H9 (cell line): Measurements from ENCODE around the gene IPO13. TPM values are rescaled to one million over a fixed set of nuclear protein-coding genes. Genes with fewer than 3 reads are reported as not detected.

Source experiments
- DNase-seq: peaks from one replicate; pipeline ENCODE4 v3.0.0-alpha.2; 2017
- H2AFZ ChIP-seq: one replicate; pipeline ENCODE4 v1.6.1; 2013; ENCODE audit warnings: mild to moderate bottlenecking, low read length, control low read depth, moderate library complexity
- H2AK5ac ChIP-seq: 2 replicates; pipeline ENCODE4 v1.6.1; 2013; ENCODE audit warnings: low read length, control low read depth, mixed read lengths; ENCODE audit not compliant: insufficient read length
- H2BK120ac ChIP-seq: one replicate; pipeline ENCODE4 v1.6.1; 2013; ENCODE audit warnings: low read depth, mild to moderate bottlenecking, low read length, control low read depth, inconsistent platforms; ENCODE audit not compliant: poor library complexity, severe bottlenecking
- H2BK12ac ChIP-seq: 2 replicates; pipeline ENCODE4 v1.6.1; 2013; ENCODE audit warnings: low read length, control low read depth, mixed read lengths, low read depth; ENCODE audit not compliant: insufficient read length
- H2BK15ac ChIP-seq: 2 replicates; pipeline ENCODE4 v1.6.1; 2013; ENCODE audit warnings: low read depth, low read length, control low read depth
- H2BK20ac ChIP-seq: one replicate; pipeline ENCODE4 v1.6.1; 2013; ENCODE audit warnings: low read depth, mild to moderate bottlenecking, low read length, control low read depth, inconsistent platforms; ENCODE audit not compliant: poor library complexity, severe bottlenecking
- H2BK5ac ChIP-seq: 2 replicates; pipeline ENCODE4 v1.6.1; 2013; ENCODE audit warnings: low read length, control low read depth, mixed read lengths; ENCODE audit not compliant: insufficient read length
- H3K14ac ChIP-seq: 2 replicates; pipeline ENCODE4 v1.6.1; 2013; ENCODE audit warnings: low read length, control low read depth; ENCODE audit not compliant: insufficient read depth
- H3K18ac ChIP-seq: 2 replicates; pipeline ENCODE4 v1.6.1; 2013; ENCODE audit warnings: low read depth, mild to moderate bottlenecking, mixed read lengths, low read length, control low read depth; ENCODE audit not compliant: insufficient read length
- H3K23ac ChIP-seq: 2 replicates; pipeline ENCODE4 v1.6.1; 2013; ENCODE audit warnings: low read length, control low read depth, mixed read lengths, low read depth; ENCODE audit not compliant: insufficient read length
- H3K23me2 ChIP-seq: 2 replicates; pipeline ENCODE4 v1.6.1; 2013; ENCODE audit warnings: low read depth, mild to moderate bottlenecking, mixed read lengths, low read length, control low read depth; ENCODE audit not compliant: insufficient read length, poor library complexity, severe bottlenecking
- H3K27ac ChIP-seq: 2 replicates; pipeline ENCODE4 v1.5.1; 2013; ENCODE audit warnings: low read length, control low read depth, mixed read lengths, low read depth; ENCODE audit not compliant: insufficient read length
- H3K27me3 ChIP-seq: 2 replicates; pipeline ENCODE4 v1.6.1; 2013; ENCODE audit warnings: low read length, control low read depth, inconsistent platforms; ENCODE audit not compliant: insufficient read depth
- H3K4ac ChIP-seq: 2 replicates; pipeline ENCODE4 v1.6.1; 2013; ENCODE audit warnings: low read depth, mild to moderate bottlenecking, control low read depth, inconsistent platforms, low read length, moderate library complexity
- H3K4me1 ChIP-seq: 2 replicates; pipeline ENCODE4 v1.6.1; 2013; ENCODE audit warnings: low read length, control low read depth, inconsistent platforms; ENCODE audit not compliant: insufficient read depth
- H3K4me2 ChIP-seq: 2 replicates; pipeline ENCODE4 v1.6.1; 2013; ENCODE audit warnings: low read length, control low read depth, mixed read lengths; ENCODE audit not compliant: insufficient read length, insufficient read depth
- H3K56ac ChIP-seq: 2 replicates; pipeline ENCODE4 v1.6.1; 2013; ENCODE audit warnings: low read depth, mild to moderate bottlenecking, mixed read lengths, low read length, control low read depth; ENCODE audit not compliant: insufficient read length
- H3K79me1 ChIP-seq: 2 replicates; pipeline ENCODE4 v1.6.1; 2013; ENCODE audit warnings: low read depth, mild to moderate bottlenecking, moderate library complexity, low read length, control low read depth, inconsistent platforms; ENCODE audit not compliant: insufficient read depth, poor library complexity, severe bottlenecking
- H3K79me2 ChIP-seq: 2 replicates; pipeline ENCODE4 v1.6.1; 2013; ENCODE audit warnings: low read length, control low read depth, inconsistent platforms; ENCODE audit not compliant: insufficient read depth
- H3K9ac ChIP-seq: 2 replicates; pipeline ENCODE4 v1.6.1; 2013; ENCODE audit warnings: low read length, control low read depth, mixed read lengths; ENCODE audit not compliant: insufficient read length; ENCODE audit errors: extremely low read depth
- H3K9me3 ChIP-seq: one replicate; pipeline ENCODE4 v1.6.1; 2013; ENCODE audit warnings: low read depth, low read length, inconsistent platforms; ENCODE audit not compliant: control insufficient read depth
- H3T11ph ChIP-seq: one replicate; pipeline ENCODE4 v1.6.1; 2013; ENCODE audit warnings: mild to moderate bottlenecking, low read length, control low read depth, inconsistent platforms
- H4K20me1 ChIP-seq: one replicate; pipeline ENCODE4 v1.6.1; 2013; ENCODE audit not compliant: control insufficient read depth, insufficient read length, insufficient read depth
- H4K5ac ChIP-seq: 2 replicates; pipeline ENCODE4 v1.6.1; 2013; ENCODE audit warnings: low read depth, mild to moderate bottlenecking, mixed read lengths, low read length, control low read depth; ENCODE audit not compliant: insufficient read length
- H4K8ac ChIP-seq: replicated peaks from 2 replicates; pipeline ENCODE4 v1.6.1; 2013; ENCODE audit warnings: low read length, control low read depth, mixed read lengths, low read depth; ENCODE audit not compliant: insufficient read length
- H4K91ac ChIP-seq: 2 replicates; pipeline ENCODE4 v1.6.1; 2013; ENCODE audit warnings: low read depth, mild to moderate bottlenecking, moderate library complexity, mixed read lengths, low read length, control low read depth; ENCODE audit not compliant: insufficient read length
- H3K27ac Mint-ChIP-seq, 3 experiments: 2 replicates in 2 of 3; 3 replicates in 1 of 3; pipeline ENCODE4 v1.8.0; 2020 to 2021; ENCODE audit warnings: mixed read lengths in 3 of 3, mild to moderate bottlenecking in 1 of 3, moderate library complexity in 1 of 3
- H3K27me3 Mint-ChIP-seq: 2 replicates; pipeline ENCODE4 v1.8.0; 2021; ENCODE audit warnings: low read depth, mild to moderate bottlenecking, moderate library complexity, mixed read lengths
- H3K36me3 Mint-ChIP-seq, 3 experiments: 2 replicates in 2 of 3; 3 replicates in 1 of 3; pipeline ENCODE4 v1.8.0; 2020 to 2021; ENCODE audit warnings: low read depth in 3 of 3, mixed read lengths in 3 of 3; ENCODE audit not compliant: insufficient read depth in 1 of 3
- H3K4me1 Mint-ChIP-seq, 2 experiments: 2 replicates each; pipeline ENCODE4 v1.8.0; 2020; ENCODE audit warnings: mixed read lengths in 2 of 2
- H3K4me3 Mint-ChIP-seq, 2 experiments: 2 replicates in 1 of 2; 3 replicates in 1 of 2; pipeline ENCODE4 v1.8.0; 2020 to 2021; ENCODE audit warnings: mild to moderate bottlenecking in 2 of 2, mixed read lengths in 2 of 2, moderate library complexity in 1 of 2
- H3K9me3 Mint-ChIP-seq, 2 experiments: 2 replicates in 1 of 2; 3 replicates in 1 of 2; pipeline ENCODE4 v1.8.0; 2020; ENCODE audit warnings: mild to moderate bottlenecking in 2 of 2, mixed read lengths in 2 of 2, moderate library complexity in 1 of 2
- WGBS: extraction: QIAGEN DNeasy Blood & Tissue Kit; methylation state at CpG from one replicate; pipeline ENCODE4 v1.1.7; 2013; ENCODE audit warnings: missing lambda C conversion rate, low lambda C conversion rate, mixed read lengths; ENCODE audit not compliant: insufficient read length; ENCODE audit errors: extremely low coverage; 5-methylcytosine and 5-hydroxymethylcytosine counted together
- total RNA-seq: library from RNA; stranded (reverse); gene quantifications from 2 replicates; pipeline ENCODE4 v1.2.1, GENCODE V29; 2021
- TF ChIP-seq, protein P1 (sequence below): fragments of 200-600 bp; sonication (generic); conservative IDR thresholded peaks from 3 replicates; pipeline ENCODE4 v1.8.0; 2021; ENCODE audit warnings: antibody characterized with exemption, mild to moderate bottlenecking

The IPO13 gene
- total RNA-seq, 1 experiment from 2014 or later = 24.5 TPM

DNA sequence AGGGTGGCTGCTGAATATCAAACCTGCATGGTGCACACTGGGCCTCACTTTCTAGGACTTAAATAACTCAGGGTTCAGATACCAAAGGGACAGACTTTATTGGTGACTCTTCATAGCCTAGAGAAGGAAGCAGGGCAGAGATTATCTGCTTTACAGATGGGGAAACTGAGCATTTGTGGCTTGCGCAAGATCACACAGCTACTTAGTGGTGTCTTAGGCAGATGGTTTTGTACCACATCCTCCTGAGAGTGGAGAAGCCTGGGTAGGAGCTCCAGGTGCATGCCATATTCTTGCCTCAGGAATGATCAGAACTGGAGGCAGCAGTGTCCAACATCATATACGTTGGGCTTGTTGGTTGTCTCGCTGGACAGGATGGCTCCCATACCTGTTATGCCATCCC, 16.3 kb downstream of the IPO13 start:
- no peak overlapping the region for H3T11ph ChIP-seq
- no peak for DNase-seq
- H3K23ac ChIP-seq = no peak overlapping the region

More for the DNA sequence above, 16.3 kb downstream of the IPO13 start:
- Histone ChIP-seq H3K4me2 (no peak overlapping the region), H3K18ac (no peak overlapping the region), H2BK12ac (no peak overlapping the region), H3K14ac (no peak overlapping the region), H3K79me2 (no peaks in the 10 kb centered on the region), H3K4me1 (no peaks in the 10 kb centered on the region), H2AK5ac (no peak overlapping the region), H3K27me3 (no peaks in the 10 kb centered on the region), H4K5ac (no peak overlapping the region), H3K4ac (no peak overlapping the region), H4K20me1 (no peaks in the 10 kb centered on the region), H2BK120ac (no peak overlapping the region), H3K9ac (no peak overlapping the region), H2BK5ac (no peak overlapping the region), H3K27ac (no peak overlapping the region), H3K79me1 (no peaks in the 10 kb centered on the region), H4K91ac (no peak overlapping the region), H3K56ac (no peak overlapping the region), H2BK20ac (no peak overlapping the region), H3K23me2 (no peaks in the 10 kb centered on the region), H2AFZ (no peak overlapping the region), H3K9me3 (no peaks in the 10 kb centered on the region), H2BK15ac (no peak overlapping the region), H4K8ac (no peak overlapping the region)
- no peaks in the 10 kb centered on the region for H3K4me1 Mint-ChIP-seq
- no peaks in the 10 kb centered on the region; the same call in 1 of the 2 replicates for H3K27me3 Mint-ChIP-seq
- TF ChIP-seq, protein P1, sequence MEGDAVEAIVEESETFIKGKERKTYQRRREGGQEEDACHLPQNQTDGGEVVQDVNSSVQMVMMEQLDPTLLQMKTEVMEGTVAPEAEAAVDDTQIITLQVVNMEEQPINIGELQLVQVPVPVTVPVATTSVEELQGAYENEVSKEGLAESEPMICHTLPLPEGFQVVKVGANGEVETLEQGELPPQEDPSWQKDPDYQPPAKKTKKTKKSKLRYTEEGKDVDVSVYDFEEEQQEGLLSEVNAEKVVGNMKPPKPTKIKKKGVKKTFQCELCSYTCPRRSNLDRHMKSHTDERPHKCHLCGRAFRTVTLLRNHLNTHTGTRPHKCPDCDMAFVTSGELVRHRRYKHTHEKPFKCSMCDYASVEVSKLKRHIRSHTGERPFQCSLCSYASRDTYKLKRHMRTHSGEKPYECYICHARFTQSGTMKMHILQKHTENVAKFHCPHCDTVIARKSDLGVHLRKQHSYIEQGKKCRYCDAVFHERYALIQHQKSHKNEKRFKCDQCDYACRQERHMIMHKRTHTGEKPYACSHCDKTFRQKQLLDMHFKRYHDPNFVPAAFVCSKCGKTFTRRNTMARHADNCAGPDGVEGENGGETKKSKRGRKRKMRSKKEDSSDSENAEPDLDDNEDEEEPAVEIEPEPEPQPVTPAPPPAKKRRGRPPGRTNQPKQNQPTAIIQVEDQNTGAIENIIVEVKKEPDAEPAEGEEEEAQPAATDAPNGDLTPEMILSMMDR = no peak
- no CpG with 5 or more reads among the region's 3 CpGs for WGBS
- H3K9me3 Mint-ChIP-seq = no peaks in the 10 kb centered on the region
- no peak overlapping the region for H3K4me3 Mint-ChIP-seq
- no peak overlapping the region for H3K27ac Mint-ChIP-seq
- peaks cover 3 to 15% (median 9%) of the 10 kb centered on the region in 3 experiments; a peak in 4 of 7 replicates for H3K36me3 Mint-ChIP-seq
